Measurements from ENCODE around the gene TBPL1.
A peak's percentile ranks its signal among the peaks of the same experiment; 100 is the strongest.

Gene TBPL1

GRCh38 chr6:134021396-134022122, 68.5 kb downstream of the TBPL1 start:
- H3K4me3 ChIP-seq (replicated peaks; ENCODE audit: low read depth, low read length): no peak overlapping the region
- DNase-seq (ENCODE audit: extremely low read depth, insufficient read length): peak; percentile 5
- H3K27me3 ChIP-seq (replicated peaks; ENCODE audit: control insufficient read depth, insufficient read depth, low read length): no peaks in the 10 kb centered on the region
- no peak for TF ChIP-seq CTCF (IDR thresholded peaks at IDR 0.05; ENCODE audit: insufficient read depth, low read length, poor library complexity, severe bottlenecking)
- no peaks in the 10 kb centered on the region for H3K36me3 ChIP-seq (ENCODE audit: control insufficient read depth, insufficient read depth, low read length)

GRCh38 chr6:134022650-134023049, 69.6 kb downstream of the TBPL1 start:
- Histone ChIP-seq H3K27me3 (replicated peaks; ENCODE audit: control insufficient read depth, insufficient read depth, low read length) (no peaks in the 10 kb centered on the region), H3K36me3 (ENCODE audit: control insufficient read depth, insufficient read depth, low read length) (no peaks in the 10 kb centered on the region), H3K4me3 (replicated peaks; ENCODE audit: low read depth, low read length) (no peak overlapping the region)
- no peak for TF ChIP-seq CTCF (IDR thresholded peaks at IDR 0.05; ENCODE audit: insufficient read depth, low read length, poor library complexity, severe bottlenecking)
- no peak for DNase-seq (ENCODE audit: extremely low read depth, insufficient read length)

- H3K27me3 ChIP-seq (replicated peaks; ENCODE audit: control insufficient read depth, insufficient read depth, low read length): no peaks in the 10 kb centered on the region
- H3K4me3 ChIP-seq (replicated peaks; ENCODE audit: low read depth, low read length): no peak overlapping the region
Measured at GRCh38 chr6:134026597-134026996, 73.6 kb downstream of the TBPL1 start.

GRCh38 chr6:134028438-134028837, 75.4 kb downstream of the TBPL1 start:
- no peak for TF ChIP-seq CTCF (IDR thresholded peaks at IDR 0.05; ENCODE audit: insufficient read depth, low read length, poor library complexity, severe bottlenecking)
- no peak overlapping the region for H3K4me3 ChIP-seq (replicated peaks; ENCODE audit: low read depth, low read length)
- no peak for DNase-seq (ENCODE audit: extremely low read depth, insufficient read length)
- no peaks in the 10 kb centered on the region for H3K36me3 ChIP-seq (ENCODE audit: control insufficient read depth, insufficient read depth, low read length)
- H3K27me3 ChIP-seq (replicated peaks; ENCODE audit: control insufficient read depth, insufficient read depth, low read length): no peaks in the 10 kb centered on the region

More at GRCh38 chr6:134026597-134026996, 73.6 kb downstream of the TBPL1 start:
- H3K36me3 ChIP-seq (ENCODE audit: control insufficient read depth, insufficient read depth, low read length): no peaks in the 10 kb centered on the region
- DNase-seq (ENCODE audit: extremely low read depth, insufficient read length): no peak
- TF ChIP-seq CTCF (IDR thresholded peaks at IDR 0.05; ENCODE audit: insufficient read depth, low read length, poor library complexity, severe bottlenecking): no peak

GRCh38 chr6:134029495-134030455, 76.8 kb downstream of the TBPL1 start:
- no peak for DNase-seq (ENCODE audit: extremely low read depth, insufficient read length)
- no peak for TF ChIP-seq CTCF (IDR thresholded peaks at IDR 0.05; ENCODE audit: insufficient read depth, low read length, poor library complexity, severe bottlenecking)

More at GRCh38 chr6:134029495-134030455, 76.8 kb downstream of the TBPL1 start:
- Histone ChIP-seq H3K36me3 (ENCODE audit: control insufficient read depth, insufficient read depth, low read length) (no peaks in the 10 kb centered on the region), H3K4me3 (replicated peaks; ENCODE audit: low read depth, low read length) (no peak overlapping the region), H3K27me3 (replicated peaks; ENCODE audit: control insufficient read depth, insufficient read depth, low read length) (no peaks in the 10 kb centered on the region)
